ENCODE measurements around the gene NCOA3.

Gene NCOA3

GRCh38 chr20:47687095-47687987 is 185.7 kb downstream of the NCOA3 start:
- no peak for DNase-seq

GRCh38 chr20:47688385-47689381 is 187.0 kb downstream of the NCOA3 start:
- no peak for DNase-seq

- no peak for DNase-seq
These were observed 188.0 kb downstream of the NCOA3 start for GRCh38 chr20:47689731-47690130.

GRCh38 chr20:47691625-47692024 is 189.9 kb downstream of the NCOA3 start:
- DNase-seq, result no peak

GRCh38 chr20:47694021-47694818 is 192.5 kb downstream of the NCOA3 start:
- DNase-seq, result no peak

- no peak for DNase-seq
These were observed 195.2 kb downstream of the NCOA3 start for GRCh38 chr20:47696856-47697255.

GRCh38 chr20:47698142-47698541 is 196.5 kb downstream of the NCOA3 start:
- no peak for DNase-seq

- DNase-seq, result no peak
These were observed 198.1 kb downstream of the NCOA3 start for GRCh38 chr20:47699818-47700217.

- no peak for DNase-seq
These were observed 198.6 kb downstream of the NCOA3 start for GRCh38 chr20:47700327-47700726.

- no peak for DNase-seq
These were observed 199.9 kb downstream of the NCOA3 start for GRCh38 chr20:47701612-47702011.

GRCh38 chr20:47703748-47704147 is 202.1 kb downstream of the NCOA3 start:
- no peak for DNase-seq

GRCh38 chr20:47704746-47705496 is 203.2 kb downstream of the NCOA3 start:
- no peak for DNase-seq

- no peak for DNase-seq
These were observed 203.8 kb downstream of the NCOA3 start for GRCh38 chr20:47705497-47705856.

GRCh38 chr20:47706345-47706744 is 204.7 kb downstream of the NCOA3 start:
- DNase-seq, result no peak
